Stimulated activated CD4-positive, alpha-beta T cell treated with anti-CD3 and anti-CD28 coated beads, TNF-alpha, amount 100 ng/mL, for 48 hours (primary cell): ENCODE data around the gene MAGEA10.
"Not testable (repeated sequence)": the region's sequence is repeated elsewhere in the genome, so short reads cannot be mapped to it uniquely, and the experiment has no call there.

Experiments
- DNase-seq, 3 donors: peaks; one replicate each; pipeline ENCODE4 v3.0.0-alpha.2; 2020; ENCODE audit warnings: low read depth in 3 of 3

The MAGEA10 gene

DNA sequence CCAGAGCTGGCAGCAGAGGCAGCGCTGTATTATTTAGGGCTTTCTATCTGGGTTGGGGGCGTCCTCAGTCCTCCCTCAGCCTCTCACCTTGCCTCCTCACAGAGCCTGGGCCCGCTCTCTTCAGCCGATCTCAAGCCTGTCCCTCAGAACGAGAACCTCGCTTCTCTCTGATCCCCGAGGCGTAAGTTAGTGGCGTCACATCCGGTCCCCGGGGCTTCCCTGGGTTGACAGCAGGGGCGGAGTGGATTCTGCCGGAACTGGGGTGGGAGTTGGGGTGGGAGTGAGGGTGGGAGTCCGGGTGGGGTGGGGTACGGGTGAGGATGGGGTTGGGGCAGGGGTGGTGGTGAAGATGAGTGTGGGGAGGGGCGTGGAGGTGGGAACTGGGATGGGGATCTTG is at the start of gene MAGEA10:
MAGEA10 (minus strand) TSS at position 190 of the 397 bp plus-strand sequence. CDS start 2,957 bp downstream, outside the sequence.
- DNase-seq: no peak

DNA sequence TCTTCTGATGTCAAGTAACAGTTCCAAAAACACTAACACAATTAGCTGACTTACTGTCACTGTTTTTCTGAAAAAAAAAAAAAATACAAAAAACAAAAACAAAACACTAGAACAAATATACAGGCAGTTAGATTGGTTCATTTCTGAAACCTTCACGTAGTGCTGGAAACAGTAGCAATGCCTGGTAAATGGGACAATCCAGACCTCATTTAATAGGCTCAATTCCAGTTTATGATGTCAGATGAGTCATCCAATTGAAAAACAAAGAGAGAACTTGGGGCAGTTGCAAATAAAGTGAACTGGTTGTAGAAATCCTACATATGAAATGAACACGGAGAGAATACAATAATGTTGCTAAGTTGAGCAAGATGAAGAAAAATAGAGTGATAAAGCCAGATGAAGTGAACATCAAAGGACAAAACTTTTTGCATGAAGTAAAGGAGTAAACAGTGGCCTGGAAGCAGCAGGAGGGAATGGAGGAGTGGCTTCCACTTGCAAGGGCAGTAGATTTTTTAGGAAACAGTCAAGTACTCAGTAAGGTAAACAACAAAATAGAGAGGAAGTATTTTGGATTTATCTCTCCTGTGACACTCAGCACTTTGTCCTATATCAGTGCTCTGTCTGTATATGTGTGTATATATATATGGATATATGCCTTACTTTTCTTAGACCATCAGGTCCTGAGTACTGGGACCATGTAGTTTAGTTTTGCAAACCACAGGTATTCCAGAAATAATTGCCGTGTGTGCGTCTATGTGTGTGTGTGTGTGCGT is 39.3 kb upstream of the MAGEA10 start:
- no peak for DNase-seq

DNA sequence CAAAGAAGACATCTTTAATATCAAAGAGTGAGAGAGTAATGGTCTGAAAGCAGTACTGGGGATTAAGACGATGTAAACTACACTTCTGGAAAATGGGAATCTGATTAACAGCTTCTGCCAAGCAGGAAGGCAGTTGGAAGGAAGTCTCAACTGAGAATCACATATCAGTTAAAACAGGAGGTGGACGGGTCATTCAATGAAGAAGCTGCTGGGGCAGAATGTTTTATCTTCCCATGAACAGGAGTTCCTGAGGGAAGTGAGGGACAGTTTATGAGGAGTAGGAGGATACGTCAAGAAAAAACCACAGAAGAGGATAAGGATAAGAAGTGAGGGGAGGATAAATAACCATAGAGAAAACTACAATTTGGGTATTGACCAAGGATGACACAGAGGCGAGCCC is 38.7 kb upstream of the MAGEA10 start:
- no peak for DNase-seq

DNA sequence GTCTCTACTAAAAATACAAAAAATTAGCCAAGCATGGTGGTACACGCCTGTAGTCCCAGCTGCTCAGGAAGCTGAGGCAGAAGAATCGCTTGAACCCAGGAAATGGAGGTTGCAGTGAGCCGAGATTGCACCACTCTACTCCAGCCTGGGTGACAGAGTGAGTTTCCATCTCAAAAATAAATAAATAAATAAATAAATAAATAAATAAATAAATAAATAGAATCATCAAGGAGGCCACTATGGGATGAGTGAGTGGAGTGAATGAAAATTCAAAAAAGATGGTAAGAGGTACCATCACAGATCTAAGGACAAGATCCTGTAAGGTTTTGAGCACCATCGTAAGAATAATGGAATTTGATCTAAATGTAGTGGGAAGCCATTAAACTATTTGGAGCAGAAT is 37.5 kb upstream of the MAGEA10 start:
- not testable (repeated sequence) for DNase-seq

DNA sequence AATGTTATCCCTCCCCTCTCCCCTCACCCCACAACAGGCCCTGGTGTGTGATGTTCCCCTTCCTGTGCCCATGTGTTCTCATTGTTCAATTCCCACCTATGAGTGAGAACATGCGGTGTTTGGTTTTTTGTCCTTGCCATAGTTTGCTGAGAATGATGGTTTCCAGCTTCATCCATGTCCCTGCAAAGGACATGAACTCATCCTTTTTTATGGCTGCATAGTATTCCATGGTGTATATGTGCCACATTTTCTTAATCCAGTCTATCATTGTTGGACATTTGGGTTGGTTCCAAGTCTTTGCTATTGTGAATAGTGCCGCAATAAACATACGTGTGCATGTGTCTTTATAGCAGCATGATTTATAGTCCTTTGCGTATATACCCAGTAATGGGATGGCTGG is 35.5 kb upstream of the MAGEA10 start:
- DNase-seq: not testable (repeated sequence)

DNA sequence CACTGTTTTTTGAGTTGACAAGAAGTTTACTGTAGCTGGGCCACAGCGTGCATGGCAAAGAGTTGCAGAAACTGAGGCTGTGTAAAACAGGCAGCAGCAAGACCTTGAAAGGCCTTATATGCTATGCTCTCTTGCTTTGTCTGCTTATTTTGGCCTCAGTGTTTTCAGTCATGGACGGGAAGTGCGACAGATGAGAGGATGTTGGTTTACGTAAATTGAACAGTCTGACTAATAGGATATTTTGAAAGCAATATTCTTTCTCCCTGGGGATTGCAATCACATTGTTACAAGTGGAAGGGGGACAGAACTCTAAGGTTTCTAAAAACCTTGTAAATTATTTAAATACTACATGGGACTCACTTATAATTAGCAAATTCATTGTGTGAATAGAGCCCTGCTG is 32.2 kb upstream of the MAGEA10 start:
- no peak for DNase-seq

DNA sequence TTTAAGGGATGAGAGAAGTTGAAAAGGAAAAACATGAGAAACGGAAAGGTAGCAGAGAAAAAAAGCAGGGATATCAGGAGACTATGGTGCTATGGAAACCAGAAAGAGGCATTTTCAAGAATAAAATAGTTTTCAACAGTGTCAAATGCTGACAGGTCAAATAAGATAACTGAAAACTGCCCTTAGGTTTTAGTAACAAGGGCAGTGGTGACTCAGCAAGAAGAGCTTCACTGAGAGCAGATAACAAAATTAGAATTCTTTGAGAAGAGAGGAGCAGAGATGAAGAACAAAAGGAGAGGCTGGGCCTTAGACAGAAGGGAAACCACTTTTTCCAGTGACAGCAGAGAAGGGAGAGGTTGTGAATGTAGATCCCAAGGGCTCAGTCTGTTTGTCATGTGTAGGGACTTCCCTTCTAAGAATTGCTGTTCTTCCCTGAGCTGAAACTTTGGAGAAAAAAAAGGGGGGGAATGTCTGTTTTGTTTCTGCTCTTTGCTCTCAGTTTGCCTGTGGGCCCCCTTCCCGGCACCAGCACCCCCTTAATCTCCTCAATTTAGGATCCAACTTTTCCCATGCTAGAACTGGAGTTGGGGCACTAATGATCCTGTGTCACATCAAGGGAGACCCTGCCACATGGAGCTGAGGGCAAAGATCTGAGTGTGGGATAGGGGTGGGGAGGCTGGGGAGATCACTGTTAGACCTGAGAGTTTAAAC is 26.8 kb upstream of the MAGEA10 start:
- no peak for DNase-seq

DNA sequence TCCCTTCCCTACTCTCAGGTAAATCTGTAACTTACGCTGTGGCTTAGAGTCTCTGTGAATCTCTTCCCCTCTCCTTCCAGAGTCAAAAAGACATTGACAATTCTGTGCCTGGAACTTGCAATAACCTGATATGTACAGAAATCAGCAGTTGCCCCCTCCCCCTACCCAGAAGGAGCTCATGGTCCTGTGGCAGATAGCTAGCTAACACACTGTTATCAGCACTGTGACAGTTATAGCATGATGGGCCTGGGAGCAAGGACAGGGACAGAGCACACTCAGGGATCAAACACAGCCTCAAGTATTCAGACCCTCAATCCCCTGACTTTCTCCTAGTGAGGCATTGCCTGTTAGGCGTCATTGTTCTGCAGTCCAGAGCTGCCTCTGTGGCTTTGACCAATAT is 18.7 kb upstream of the MAGEA10 start:
- no peak for DNase-seq

DNA sequence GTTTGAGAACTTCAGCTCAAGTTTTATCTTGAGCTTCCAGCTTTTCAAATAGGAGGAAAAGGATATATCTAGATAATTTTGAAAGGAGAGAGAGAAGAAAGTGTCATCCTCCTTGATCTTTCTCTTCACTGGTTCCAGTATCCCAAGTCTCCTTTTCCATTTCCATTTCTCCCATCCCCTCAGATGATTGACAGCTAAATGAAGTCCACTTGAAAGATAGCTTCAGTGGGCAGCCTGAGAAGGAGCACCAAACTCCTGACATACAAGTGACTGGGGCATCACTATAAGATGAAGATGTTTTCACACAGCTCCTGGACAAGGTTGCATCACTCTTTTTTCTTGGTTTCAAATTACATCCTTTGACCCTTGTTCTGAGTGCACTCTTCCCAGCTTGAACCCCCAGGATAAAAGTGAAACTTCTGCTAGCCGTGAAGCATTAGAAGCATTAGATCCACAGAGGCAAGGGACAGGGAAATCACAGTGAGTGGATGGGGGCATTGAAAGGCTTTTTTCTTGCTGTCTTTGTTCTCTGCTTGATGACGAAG is 17.5 kb upstream of the MAGEA10 start:
- no peak for DNase-seq

DNA sequence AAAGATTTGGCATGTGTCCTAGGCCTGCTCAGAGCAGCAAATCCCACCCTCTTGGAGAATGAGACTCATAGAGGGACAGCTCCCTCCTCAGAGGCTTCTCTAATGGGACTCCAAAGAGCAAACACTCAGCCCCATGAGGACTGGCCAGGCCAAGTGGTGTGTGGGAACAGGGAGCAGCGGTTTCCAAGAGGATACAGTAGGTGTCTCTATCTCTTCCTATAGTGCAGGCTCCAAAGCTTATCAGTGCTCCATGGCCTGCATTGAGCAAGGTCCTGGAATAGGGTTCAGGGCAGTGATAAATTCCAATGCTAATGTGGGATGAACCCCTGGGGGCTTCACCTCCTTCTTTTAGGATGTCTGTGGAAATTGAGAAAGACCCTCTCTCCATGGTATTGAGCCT is 15.7 kb upstream of the MAGEA10 start:
- no peak for DNase-seq

DNA sequence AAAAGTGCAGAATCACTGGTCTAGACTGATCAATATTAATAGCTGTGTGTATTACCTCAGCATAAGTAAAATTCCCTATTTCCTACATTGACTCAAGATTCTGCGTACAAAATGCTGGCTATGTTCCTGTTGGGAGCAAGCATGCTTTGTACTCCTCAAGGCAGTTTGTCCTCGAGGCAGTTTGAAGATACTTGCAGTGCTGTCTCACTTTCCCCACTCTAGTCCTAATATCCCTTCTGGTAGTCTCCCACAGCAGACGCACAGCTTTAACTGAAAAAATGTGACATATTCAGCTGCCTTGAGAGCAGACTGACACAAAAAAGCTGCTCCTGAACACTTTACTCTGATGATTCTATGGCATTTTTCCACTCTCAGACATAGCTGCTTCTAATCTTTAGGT is 12.9 kb upstream of the MAGEA10 start:
- DNase-seq: no peak

DNA sequence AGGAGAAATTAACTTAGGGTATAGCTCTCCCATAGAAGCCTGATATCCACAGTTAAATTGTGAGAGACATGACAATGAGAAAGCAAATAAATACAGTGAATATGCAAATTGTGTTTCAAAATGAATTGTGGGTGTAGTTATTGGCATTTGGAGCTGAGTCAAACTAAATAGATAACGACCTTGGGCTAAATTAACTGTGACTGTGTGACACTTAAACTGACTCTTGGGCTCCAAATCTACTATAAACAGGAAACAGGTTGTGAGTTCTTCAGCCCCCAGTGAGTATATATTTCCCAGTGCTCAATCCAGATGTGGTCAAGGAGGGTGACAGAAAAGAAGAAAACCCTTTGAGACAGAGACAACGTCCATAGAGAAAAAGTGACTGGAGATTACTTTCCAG is 11.3 kb upstream of the MAGEA10 start:
- DNase-seq: no peak

DNA sequence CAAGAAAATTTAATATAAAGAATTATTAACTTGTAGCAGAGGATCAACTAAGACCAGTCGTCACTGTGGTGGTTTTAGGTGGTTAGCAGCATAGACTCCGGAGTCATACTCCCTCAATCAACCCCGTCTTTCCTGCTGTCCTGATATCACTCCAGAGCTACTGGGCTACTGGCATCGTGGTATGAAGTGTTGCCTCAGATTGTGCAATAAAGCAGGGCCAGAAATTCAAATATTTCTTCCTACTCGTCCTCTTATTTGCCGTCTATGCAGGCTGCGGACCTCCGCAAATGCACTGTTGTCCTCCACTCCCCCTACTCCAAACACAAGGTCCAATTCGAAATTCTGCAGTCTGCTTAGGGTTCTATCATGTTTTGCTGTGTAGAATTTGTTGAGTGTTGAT is 1.2 kb upstream of the MAGEA10 start:
- no peak for DNase-seq

DNA sequence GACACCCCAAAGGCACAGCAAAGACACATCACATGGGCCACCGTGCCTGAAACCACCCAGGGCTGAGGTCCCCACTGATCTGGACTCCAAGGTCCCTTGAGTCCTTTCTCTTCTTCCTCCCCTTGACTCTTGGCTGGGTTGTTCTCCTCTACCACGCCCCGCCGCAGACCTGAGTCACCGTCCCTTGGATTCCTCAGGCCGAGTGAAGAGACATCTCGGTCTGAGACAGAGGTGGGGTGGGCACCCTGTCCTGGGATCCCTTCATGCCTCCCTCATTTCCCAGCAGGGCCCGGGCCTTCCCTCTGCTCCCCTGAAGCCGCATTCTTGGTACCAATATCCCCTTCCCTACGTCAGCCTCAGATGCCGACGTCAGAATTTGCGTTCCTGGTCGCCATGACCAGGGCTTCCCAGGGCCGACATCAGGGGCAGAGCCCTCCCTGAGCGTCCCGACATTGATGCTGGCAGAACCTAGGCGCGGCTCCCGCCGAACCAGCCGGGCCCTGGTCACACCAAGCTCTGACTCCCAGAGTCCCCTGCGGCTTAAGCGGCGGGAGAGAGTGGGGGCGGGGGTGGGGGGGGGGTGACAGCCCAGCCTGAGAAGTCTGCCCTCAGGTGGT is 498 bp downstream of the MAGEA10 start:
- no peak for DNase-seq

DNA sequence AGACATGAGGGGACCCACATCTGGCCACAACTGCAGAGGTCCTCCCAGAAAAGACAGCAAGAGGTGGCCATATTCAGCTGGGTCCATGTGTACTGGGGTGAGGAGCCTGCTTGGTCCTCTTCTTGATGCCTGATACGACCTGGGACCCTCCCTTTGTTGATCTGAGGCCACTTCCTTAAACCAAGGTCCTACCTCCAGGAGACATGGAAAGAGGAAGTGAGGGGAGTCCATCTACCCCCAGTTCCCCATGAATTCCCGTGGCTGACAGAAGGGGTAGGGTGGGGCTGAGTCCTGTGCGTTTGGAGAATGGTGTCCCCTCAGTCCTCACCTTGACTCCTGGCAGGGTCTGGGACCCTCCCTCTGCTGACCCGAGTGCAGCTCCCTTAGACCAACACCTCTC is 2.1 kb downstream of the MAGEA10 start:
- no peak for DNase-seq

DNA sequence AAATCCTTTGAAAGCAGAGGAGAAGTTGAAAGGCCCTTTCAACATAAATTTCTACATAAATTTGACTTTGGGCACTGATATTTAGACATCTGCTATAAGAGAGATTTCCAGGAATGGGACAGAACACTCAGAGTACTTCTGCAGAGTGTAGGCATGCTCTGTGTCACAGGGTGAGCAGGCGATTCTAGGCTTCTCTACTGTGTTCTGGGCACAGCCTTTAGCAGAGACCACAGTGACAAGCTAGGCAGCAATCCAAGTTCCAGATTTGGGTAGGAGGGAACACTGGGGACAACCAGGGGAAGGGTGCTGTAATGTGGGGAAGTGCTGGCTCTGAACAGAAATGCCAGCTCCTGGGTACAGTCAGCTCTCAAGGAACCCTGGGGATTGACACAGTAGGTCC is 6.9 kb downstream of the MAGEA10 start:
- no peak for DNase-seq

DNA sequence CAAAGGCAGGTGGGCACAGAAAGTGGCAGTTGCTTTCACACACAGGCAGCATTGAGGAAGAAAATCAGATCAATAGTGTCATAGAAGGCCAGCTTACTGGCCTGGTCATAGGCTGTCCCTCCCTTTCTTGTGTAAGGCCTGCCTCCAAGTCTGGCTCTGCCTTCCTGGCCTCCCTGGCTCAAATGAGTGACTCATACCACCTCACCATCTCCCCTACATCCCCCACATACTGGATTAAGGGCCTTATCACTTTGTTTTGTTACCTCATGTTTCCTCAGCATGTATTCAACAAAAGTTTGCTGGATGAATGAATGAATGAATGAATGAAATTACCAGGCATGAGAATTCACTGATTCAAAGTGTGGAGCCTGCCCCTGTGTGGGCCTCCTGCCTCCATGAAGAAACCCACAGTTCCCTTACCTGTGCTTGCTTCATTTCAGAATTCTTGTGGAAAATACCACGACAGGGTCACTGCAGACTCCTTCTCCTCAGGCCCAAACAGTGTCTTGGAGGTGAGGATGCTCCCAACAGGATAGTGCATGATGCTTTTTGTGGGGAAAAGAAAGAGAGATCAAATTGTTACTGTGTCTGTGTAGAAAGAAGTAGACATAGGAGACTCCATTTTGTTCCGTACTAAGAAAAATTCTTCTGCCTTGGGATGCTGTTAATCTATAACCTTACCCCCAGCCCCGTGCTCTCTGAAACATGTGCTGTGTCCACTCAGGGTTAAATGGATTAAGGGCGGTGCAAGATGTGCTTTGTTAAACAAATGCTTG is 9.1 kb downstream of the MAGEA10 start:
- DNase-seq: not testable (repeated sequence)

DNA sequence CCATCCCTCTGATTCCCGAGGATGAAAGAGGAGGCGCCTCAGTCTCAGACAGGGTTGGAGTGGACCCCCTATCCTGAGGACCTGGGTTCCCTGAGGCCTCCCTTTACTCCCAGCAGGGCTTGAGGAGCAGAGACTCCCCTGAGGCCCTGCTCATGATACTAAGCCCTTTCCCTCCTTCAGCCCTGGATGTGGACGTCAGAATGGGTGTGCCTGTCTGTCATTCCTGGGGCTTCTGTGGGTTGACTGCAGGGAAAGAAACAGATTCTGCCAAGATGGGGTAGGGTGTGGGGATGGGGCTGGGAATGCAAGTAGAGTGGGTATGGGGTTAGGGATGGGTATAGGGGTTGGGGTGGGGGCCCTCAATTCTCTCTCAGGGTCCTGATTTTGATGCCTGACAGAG is 21.1 kb downstream of the MAGEA10 start:
- DNase-seq: no peak

DNA sequence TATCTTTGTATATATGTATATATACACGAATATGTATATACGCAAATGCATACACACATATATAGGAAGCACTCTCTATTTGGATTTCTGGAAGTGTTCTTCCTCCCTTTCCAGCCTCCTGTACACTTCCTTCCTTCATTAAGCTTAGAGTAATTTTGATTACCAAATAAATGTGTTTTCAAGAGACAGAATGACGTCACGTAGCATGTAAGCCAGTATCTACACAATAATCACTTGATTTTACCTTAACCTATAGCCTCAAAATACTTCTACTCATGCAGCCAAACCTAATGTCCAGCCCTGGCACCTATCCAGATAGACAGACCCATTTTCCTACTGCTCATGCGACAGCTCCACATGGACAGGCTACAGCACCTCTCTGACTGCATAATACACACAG is 29.9 kb downstream of the MAGEA10 start:
- no peak for DNase-seq

DNA sequence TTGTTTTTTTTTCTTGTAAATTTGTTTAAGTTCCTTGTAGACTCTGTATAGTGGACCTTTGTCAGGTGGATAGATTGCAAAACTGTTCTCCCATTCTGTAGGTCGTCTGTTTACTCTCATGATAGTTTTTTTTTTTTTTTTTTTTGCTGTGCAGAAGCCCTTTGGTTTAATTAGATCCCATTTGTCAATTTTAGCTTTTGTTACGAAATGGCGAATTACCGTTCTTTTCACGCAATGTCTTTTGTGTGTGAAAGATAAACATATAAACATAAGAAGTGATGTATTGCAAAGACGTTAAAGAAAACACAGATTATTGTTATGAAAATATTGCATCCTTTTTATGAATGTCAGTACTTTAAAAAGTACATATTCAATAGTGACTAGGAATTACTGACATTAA is 34.5 kb downstream of the MAGEA10 start:
- DNase-seq: no peak

DNA sequence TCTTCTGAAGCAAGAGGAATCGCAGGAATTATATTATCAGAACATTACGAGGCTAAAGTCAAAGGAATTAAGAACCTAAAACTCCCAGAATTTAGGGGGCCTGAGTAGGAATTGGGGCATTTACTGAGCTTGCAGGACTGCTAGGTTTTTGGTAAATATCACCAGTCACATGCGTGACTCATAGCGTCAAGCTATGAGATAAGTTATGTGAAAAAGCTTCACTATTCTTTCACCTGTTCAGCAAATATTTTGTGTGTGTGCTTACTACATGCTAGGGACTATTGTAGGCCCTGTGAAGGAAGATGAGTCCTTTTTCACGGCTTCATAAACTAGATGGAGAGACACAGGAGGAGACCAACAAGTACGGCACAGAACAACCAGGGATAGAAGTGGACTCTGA is 52.2 kb downstream of the MAGEA10 start:
- DNase-seq: no peak
